CD14-positive monocyte (primary cell): Measurements from ENCODE around the gene RIC3. TPM values are rescaled to one million over a fixed set of nuclear protein-coding genes. Genes with fewer than 3 reads are reported as not detected.

Experiments used
- DNase-seq, 3 donors: peaks; one replicate each; pipeline ENCODE4 v3.0.0-alpha.2; 2011 to 2022
- H2AFZ ChIP-seq: 2 replicates; pipeline ENCODE4 v1.6.0; 2012; ENCODE audit warnings: mild to moderate bottlenecking, low read depth, low read length, inconsistent platforms; ENCODE audit not compliant: insufficient read depth, poor library complexity, severe bottlenecking
- H3K27ac ChIP-seq, 2 donors: 1 replicate in 1 of 2; 2 replicates in 1 of 2; pipeline ENCODE4 v1.5.1; 2012 to 2013; ENCODE audit warnings: low read length in 2 of 2, control low read depth in 1 of 2, inconsistent platforms in 1 of 2, low read depth in 1 of 2, mild to moderate bottlenecking in 1 of 2
- H3K27me3 ChIP-seq, 2 donors: one replicate each; pipeline versions ENCODE4 v1.6.0 to v1.6.1; 2011 to 2013; ENCODE audit warnings: low read length in 2 of 2; ENCODE audit not compliant: control insufficient read depth in 2 of 2, insufficient read depth in 2 of 2
- H3K36me3 ChIP-seq, 2 donors: replicated peaks in 1 of 2; 1 replicate in 1 of 2; 2 replicates in 1 of 2; pipeline versions ENCODE4 v1.5.1 to v1.6.1; 2012 to 2013; ENCODE audit warnings: low read length in 2 of 2, control low read depth in 1 of 2, inconsistent platforms in 1 of 2, mild to moderate bottlenecking in 1 of 2; ENCODE audit not compliant: insufficient read depth in 2 of 2, control insufficient read depth in 1 of 2
- H3K4me1 ChIP-seq, 2 donors: 1 replicate in 1 of 2; 2 replicates in 1 of 2; pipeline versions ENCODE4 v1.5.1 to v1.6.1; 2012 to 2013; ENCODE audit warnings: low read length in 2 of 2, control low read depth in 1 of 2, inconsistent platforms in 1 of 2, mild to moderate bottlenecking in 1 of 2, moderate library complexity in 1 of 2; ENCODE audit not compliant: insufficient read depth in 2 of 2, control insufficient read depth in 1 of 2
- H3K4me2 ChIP-seq: replicated peaks from 2 replicates; pipeline ENCODE3; 2012; ENCODE audit warnings: low read length, moderate library complexity, mild to moderate bottlenecking; ENCODE audit not compliant: poor library complexity, severe bottlenecking; ENCODE audit errors: extremely low read depth
- H3K4me3 ChIP-seq, 3 experiments: fragments of 200-600 bp in 1 of 3; sonication (generic) in 1 of 3; replicated peaks in 1 of 3; 1 replicate in 2 of 3; 2 replicates in 1 of 3; pipeline ENCODE4 v1.5.1; 2011 to 2013; ENCODE audit warnings: low read length in 3 of 3, mild to moderate bottlenecking in 3 of 3, control low read depth in 2 of 3, low read depth in 2 of 3, inconsistent platforms in 1 of 3, moderate library complexity in 1 of 3
- H3K79me2 ChIP-seq: 2 replicates; pipeline ENCODE4 v1.6.0; 2012; ENCODE audit warnings: mild to moderate bottlenecking, control low read depth, inconsistent platforms, low read length, moderate library complexity; ENCODE audit not compliant: insufficient read depth
- H3K9ac ChIP-seq: 2 replicates; pipeline ENCODE4 v1.6.0; 2017; ENCODE audit warnings: low read length, mild to moderate bottlenecking; ENCODE audit not compliant: insufficient read depth, poor library complexity, severe bottlenecking
- H3K9me3 ChIP-seq, 2 donors: replicated peaks in 1 of 2; 1 replicate in 1 of 2; 2 replicates in 1 of 2; pipeline versions ENCODE4 v1.5.1 to v1.6.1; 2012 to 2013; ENCODE audit warnings: low read length in 2 of 2, control low read depth in 1 of 2; ENCODE audit not compliant: control insufficient read depth in 1 of 2, insufficient read depth in 1 of 2
- H4K20me1 ChIP-seq: 2 replicates; pipeline ENCODE4 v1.6.0; 2012; ENCODE audit warnings: mild to moderate bottlenecking, low read length, control low read depth, moderate library complexity; ENCODE audit not compliant: insufficient read depth
- H3K27ac Mint-ChIP-seq, 7 donors: one replicate each; pipeline ENCODE4 v1.8.0; 2020; ENCODE audit warnings: mild to moderate bottlenecking in 7 of 7, mixed read lengths in 7 of 7, moderate library complexity in 6 of 7, inconsistent platforms in 2 of 7
- H3K27me3 Mint-ChIP-seq, 3 donors: one replicate each; pipeline ENCODE4 v1.8.0; 2021 to 2022; ENCODE audit warnings: low read depth in 3 of 3, mild to moderate bottlenecking in 3 of 3, mixed read lengths in 3 of 3, moderate library complexity in 3 of 3, inconsistent platforms in 1 of 3
- H3K36me3 Mint-ChIP-seq, 2 donors: one replicate each; pipeline ENCODE4 v1.8.0; 2020; ENCODE audit warnings: mixed read lengths in 2 of 2, inconsistent platforms in 1 of 2, mild to moderate bottlenecking in 1 of 2
- H3K4me1 Mint-ChIP-seq: one replicate; pipeline ENCODE4 v1.8.0; 2020; ENCODE audit warnings: mild to moderate bottlenecking, mixed read lengths
- H3K4me3 Mint-ChIP-seq, 2 donors: one replicate each; pipeline ENCODE4 v1.8.0; 2020; ENCODE audit warnings: mild to moderate bottlenecking in 2 of 2, mixed read lengths in 2 of 2, moderate library complexity in 1 of 2
- H3K9me3 Mint-ChIP-seq, 7 donors: one replicate each; pipeline ENCODE4 v1.8.0; 2020 to 2022; ENCODE audit warnings: mixed read lengths in 7 of 7, mild to moderate bottlenecking in 6 of 7, moderate library complexity in 6 of 7, inconsistent platforms in 2 of 7
- WGBS: methylation state at CpG from one replicate; pipeline ENCODE4 v1.1.5; 2013; ENCODE audit warnings: missing lambda C conversion rate; ENCODE audit not compliant: insufficient coverage; 5-methylcytosine and 5-hydroxymethylcytosine counted together
- intact Hi-C, 2 donors: fragments of 100-400 bp; cut with micrococcal nuclease; formaldehyde crosslinking; loops; one replicate each; pipeline versions ENCODE4 v1.15.0 to v1.15.1; 2023
- polyA plus RNA-seq, 3 donors: library from polyadenylated mRNA; depleted of rRNA in 1 of 3; unstranded in 2 of 3; stranded (reverse) in 1 of 3; fragments of 300-500 nt in 2 of 3; fragments of >200 nt in 1 of 3; fragmentation: Illumina TruSeq in 2 of 3; gene quantifications; 1 replicate in 2 of 3; 2 replicates in 1 of 3; pipeline ENCODE4 v1.2.3, GENCODE V29; 2012 to 2021
- TF ChIP-seq, protein P1 (sequence below): fragments of 200-600 bp; IDR thresholded peaks from one replicate; pipeline ENCODE4 v1.8.0; 2022; ENCODE audit warnings: antibody characterized with exemption, mild to moderate bottlenecking

RIC3 gene
- polyA plus RNA-seq, 3 donors = 0.17 TPM; not detected in 2

DNA sequence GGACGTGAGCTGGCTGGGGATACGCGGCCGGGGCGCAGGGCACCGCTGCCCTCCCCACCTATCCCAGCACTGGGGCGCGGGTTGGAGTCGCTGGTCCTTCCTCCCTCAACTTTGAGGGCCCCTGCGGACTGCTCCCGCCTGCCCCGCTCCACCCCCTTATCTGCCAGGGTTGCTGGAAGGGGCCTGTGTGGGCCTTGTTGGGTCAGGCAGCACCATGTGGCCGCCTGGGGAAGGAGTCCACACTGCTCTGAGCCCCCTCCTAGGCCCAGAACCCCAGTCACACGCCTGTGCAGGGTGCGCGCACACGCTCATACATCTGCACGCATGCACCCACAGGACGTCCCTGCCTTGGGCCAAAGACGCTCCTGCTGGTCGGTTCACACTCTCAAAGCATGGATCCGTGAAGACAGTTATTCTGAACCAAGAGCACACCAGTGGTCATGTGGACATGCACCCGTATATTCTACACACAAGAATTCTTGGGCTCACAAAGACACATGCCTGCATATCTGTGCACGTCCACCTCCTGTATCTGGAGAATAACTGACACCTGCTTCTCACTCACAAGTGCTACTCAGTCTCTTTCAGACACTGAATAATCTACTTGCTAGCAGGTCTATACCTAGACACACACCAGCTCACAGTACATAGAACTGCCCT, 87.1 kb downstream of the RIC3 start:
- intact Hi-C loops = no loop called here
- Histone ChIP-seq H3K4me2 (no peak overlapping the region), H3K27me3 (peaks cover 16 to 41% of the 10 kb centered on the region in 2 donors), H3K4me1 (no peaks in the 10 kb centered on the region), H3K9ac (no peak overlapping the region), H3K27ac (no peak overlapping the region), H3K9me3 (peaks cover 0 to 8% of the 10 kb centered on the region in 2 donors), H4K20me1 (no peaks in the 10 kb centered on the region), H3K79me2 (no peaks in the 10 kb centered on the region), H2AFZ (no peak overlapping the region), H3K36me3 (no peaks in the 10 kb centered on the region), H3K4me3 (no peak overlapping the region)
- peak overlapping the region in 1 of 2 donors; percentile 77 for H3K4me3 Mint-ChIP-seq
- TF ChIP-seq, protein P1, sequence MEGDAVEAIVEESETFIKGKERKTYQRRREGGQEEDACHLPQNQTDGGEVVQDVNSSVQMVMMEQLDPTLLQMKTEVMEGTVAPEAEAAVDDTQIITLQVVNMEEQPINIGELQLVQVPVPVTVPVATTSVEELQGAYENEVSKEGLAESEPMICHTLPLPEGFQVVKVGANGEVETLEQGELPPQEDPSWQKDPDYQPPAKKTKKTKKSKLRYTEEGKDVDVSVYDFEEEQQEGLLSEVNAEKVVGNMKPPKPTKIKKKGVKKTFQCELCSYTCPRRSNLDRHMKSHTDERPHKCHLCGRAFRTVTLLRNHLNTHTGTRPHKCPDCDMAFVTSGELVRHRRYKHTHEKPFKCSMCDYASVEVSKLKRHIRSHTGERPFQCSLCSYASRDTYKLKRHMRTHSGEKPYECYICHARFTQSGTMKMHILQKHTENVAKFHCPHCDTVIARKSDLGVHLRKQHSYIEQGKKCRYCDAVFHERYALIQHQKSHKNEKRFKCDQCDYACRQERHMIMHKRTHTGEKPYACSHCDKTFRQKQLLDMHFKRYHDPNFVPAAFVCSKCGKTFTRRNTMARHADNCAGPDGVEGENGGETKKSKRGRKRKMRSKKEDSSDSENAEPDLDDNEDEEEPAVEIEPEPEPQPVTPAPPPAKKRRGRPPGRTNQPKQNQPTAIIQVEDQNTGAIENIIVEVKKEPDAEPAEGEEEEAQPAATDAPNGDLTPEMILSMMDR = no peak
- peaks cover 3% of the 10 kb centered on the region for H3K4me1 Mint-ChIP-seq
- H3K27ac Mint-ChIP-seq = no peak overlapping the region
- WGBS = 62% methylated on average over 19 of the region's 24 CpGs
- DNase-seq = no peak
- peaks cover 49 to 56% (median 50%) of the 10 kb centered on the region in 3 donors for H3K27me3 Mint-ChIP-seq
- no peaks in the 10 kb centered on the region for H3K36me3 Mint-ChIP-seq
- H3K9me3 Mint-ChIP-seq = peaks cover 0 to 5% (median 2%) of the 10 kb centered on the region in 7 donors

DNA sequence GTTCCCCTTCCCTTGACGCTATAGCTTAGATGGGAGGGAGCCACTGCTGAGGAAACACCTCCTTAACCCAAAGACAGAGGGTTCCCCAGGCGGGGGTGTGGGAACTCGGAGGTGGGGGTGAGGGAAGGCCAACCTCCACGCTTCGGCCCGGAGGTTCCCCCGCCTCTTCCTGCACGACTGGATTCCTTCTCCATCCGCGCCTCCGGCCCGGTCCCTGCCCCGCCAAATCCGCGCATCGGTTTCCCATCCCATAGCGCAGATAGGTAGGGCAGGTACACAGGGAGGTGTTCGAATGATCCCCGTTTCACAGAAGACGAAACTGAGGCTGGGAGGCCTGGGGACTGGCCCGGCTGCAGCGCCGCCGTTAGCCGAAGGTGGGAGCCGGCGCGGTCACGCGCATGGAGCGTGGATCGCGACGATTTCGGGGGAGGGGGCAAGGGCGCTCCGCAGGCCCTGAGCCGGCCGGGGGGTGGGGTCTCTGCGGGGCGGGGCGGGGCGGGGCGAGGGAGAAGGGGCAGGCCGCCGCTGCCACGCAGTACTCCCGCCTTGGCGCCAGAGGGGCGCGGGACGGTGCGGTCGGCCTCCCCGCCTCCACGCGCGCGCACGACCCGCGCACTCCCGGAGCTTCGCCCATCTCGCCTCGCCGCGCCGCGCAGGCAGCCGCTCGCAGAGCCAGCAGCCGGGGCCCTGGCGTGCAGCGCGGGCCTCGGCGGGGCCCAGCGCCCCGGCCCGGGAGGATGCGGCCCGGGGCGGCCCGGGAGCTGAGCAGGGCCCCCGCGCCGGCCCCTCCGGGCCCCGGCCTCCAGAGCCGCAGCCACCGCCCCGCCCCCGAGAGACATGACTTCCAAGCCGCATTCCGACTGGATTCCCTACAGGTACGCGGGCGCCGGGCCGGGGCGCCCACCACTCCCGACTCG, 87.9 kb downstream of the RIC3 start, which contains the start of gene TUB:
TUB (plus strand) TSS at position 538 of the 917 bp plus-strand sequence; CDS start at position 838, 300 bp downstream.
- Mint-ChIP-seq H3K27me3 (peaks cover 47 to 56% (median 49%) of the 10 kb centered on the region in 3 donors), H3K36me3 (no peaks in the 10 kb centered on the region), H3K4me3 (peak within 1 kb of the TSS; percentile 52 to 80), H3K27ac (no peak within 1 kb of the TSS), H3K4me1 (peaks cover 3% of the 10 kb centered on the region), H3K9me3 (peaks cover 0 to 5% (median 2%) of the 10 kb centered on the region in 7 donors)
- TF ChIP-seq, protein P1 = no peak
- intact Hi-C loops = no loop called here
- peaks cover 16 to 41% of the 10 kb centered on the region in 2 donors for H3K27me3 ChIP-seq
- under 1% methylated on average over 85 of the region's 104 CpGs for WGBS
- peak within 1 kb of the TSS; percentile 42 for H3K4me2 ChIP-seq
- no peaks in the 10 kb centered on the region for H3K79me2 ChIP-seq
- H3K36me3 ChIP-seq = no peaks in the 10 kb centered on the region
- no peak within 1 kb of the TSS for H2AFZ ChIP-seq
- peaks cover 0 to 8% of the 10 kb centered on the region in 2 donors for H3K9me3 ChIP-seq
- H3K27ac ChIP-seq = no peak within 1 kb of the TSS
- H3K4me1 ChIP-seq = no peaks in the 10 kb centered on the region
- H3K4me3 ChIP-seq = no peak within 1 kb of the TSS
- no peak within 1 kb of the TSS for H3K9ac ChIP-seq
- no peak for DNase-seq
- no peaks in the 10 kb centered on the region for H4K20me1 ChIP-seq
